HepG2 (cell line): ENCODE measurements around the gene QKI. TPM values are rescaled to one million over a fixed set of nuclear protein-coding genes. Genes with fewer than 3 reads are reported as not detected.

Source experiments
- ATAC-seq: fragments of 200-7000 bp; cut with Tn5 transposase; 3 replicates; pipeline ENCODE4 v1.9.1; 2020; ENCODE audit warnings: mild to moderate bottlenecking, moderate library complexity
- BruUV-seq: library from RNA; stranded (reverse); fragments of 400-500 nt; replicated peaks from 2 replicates; lab custom pipeline; 2021; lab: Mats Ljungman, UMichigan
- CTCF ChIA-PET: fragments of 300-600 bp; formaldehyde crosslinking; extraction: SDS; loops from one replicate; lab custom pipeline; 2021; ENCODE audit warnings: low total read pairs, inconsistent platforms, low intra/inter-chr PET ratio; lab: Yijun Ruan, JAX
- POLR2A ChIA-PET: fragments of 350-600 bp; sonication (Branson Sonifier 250); formaldehyde crosslinking; loops from one replicate; lab custom pipeline; 2020; ENCODE audit warnings: antibody characterized with exemption, inconsistent platforms; lab: Yijun Ruan, JAX
- DNase-seq: peaks from one replicate; pipeline ENCODE4 v3.0.0-alpha.2; 2015; ENCODE audit warnings: low spot score
- FAIRE-seq: peaks from 3 replicates; lab custom pipeline; 2011; peaks lifted over from hg19 to GRCh38; lab: Jason Lieb, UNC
- H2AFZ ChIP-seq: one replicate; pipeline ENCODE4 v1.6.1; 2011; ENCODE audit warnings: low read length, inconsistent platforms
- H3K27ac ChIP-seq: fragments of 300-600 bp; 3 replicates; pipeline ENCODE4 v1.8.0; 2011; ENCODE audit warnings: mixed run types, mild to moderate bottlenecking, mixed read lengths, low read length, inconsistent platforms; ENCODE audit not compliant: insufficient read depth; ENCODE audit errors: extremely low read length
- H3K27me3 ChIP-seq, 2 experiments: fragments of 200-600 bp in 1 of 2; 2 replicates in 1 of 2; 3 replicates in 1 of 2; pipeline versions ENCODE4 v1.6.0 to v1.8.0; 2011; ENCODE audit warnings: low read length in 2 of 2, mild to moderate bottlenecking in 2 of 2, moderate library complexity in 2 of 2, inconsistent platforms in 1 of 2; ENCODE audit not compliant: insufficient read depth in 2 of 2, control insufficient read depth in 1 of 2
- H3K36me3 ChIP-seq, 2 experiments: fragments of 200-600 bp in 1 of 2; replicated peaks in 1 of 2; 2 replicates in 1 of 2; 3 replicates in 1 of 2; pipeline versions ENCODE4 v1.5.1 to v1.8.0; 2011; ENCODE audit warnings: low read length in 2 of 2, inconsistent platforms in 1 of 2; ENCODE audit not compliant: insufficient read depth in 2 of 2, control insufficient read depth in 1 of 2
- H3K4me1 ChIP-seq: 2 replicates; pipeline ENCODE4 v1.5.1; 2012; ENCODE audit warnings: low read length, inconsistent platforms; ENCODE audit not compliant: insufficient read depth
- H3K4me2 ChIP-seq: 2 replicates; pipeline ENCODE4 v1.6.0; 2011; ENCODE audit warnings: low read depth, low read length, inconsistent platforms
- H3K4me3 ChIP-seq, 3 experiments: fragments of 200-600 bp in 1 of 3; sonication (generic), shearing (Covaris generic) in 1 of 3; replicated peaks in 1 of 3; 2 replicates each; pipeline ENCODE4 v1.5.1; 2011 to 2016; ENCODE audit warnings: low read length in 3 of 3, inconsistent platforms in 2 of 3, low read depth in 2 of 3, mild to moderate bottlenecking in 2 of 3, control low read depth in 1 of 3, mixed read lengths in 1 of 3; ENCODE audit not compliant: insufficient read depth in 1 of 3
- H3K79me2 ChIP-seq: one replicate; pipeline ENCODE4 v1.6.1; 2011; ENCODE audit warnings: low read length, inconsistent platforms; ENCODE audit not compliant: insufficient read depth
- H3K9ac ChIP-seq: 2 replicates; pipeline ENCODE4 v1.6.0; 2011; ENCODE audit warnings: mild to moderate bottlenecking, low read depth, low read length, inconsistent platforms; ENCODE audit not compliant: insufficient read depth
- H3K9me3 ChIP-seq: 2 replicates; pipeline ENCODE4 v1.5.1; 2012; ENCODE audit warnings: mild to moderate bottlenecking, low read length
- H4K20me1 ChIP-seq: 2 replicates; pipeline ENCODE4 v1.6.0; 2011; ENCODE audit warnings: inconsistent platforms, mild to moderate bottlenecking, low read length, moderate library complexity; ENCODE audit not compliant: insufficient read depth
- ATAD3A ChIP-seq: sonication (generic); formaldehyde crosslinking; IDR thresholded peaks from 2 replicates; pipeline ENCODE4 v1.4.0; 2020; ENCODE audit warnings: missing genetic modification reagents
- DMTF1 ChIP-seq: sonication (generic); formaldehyde crosslinking; IDR thresholded peaks from 2 replicates; pipeline ENCODE4 v1.4.0; 2020; ENCODE audit warnings: mild to moderate bottlenecking, missing genetic modification reagents
- HNRNPK ChIP-seq: fragments of 200-400 bp; formaldehyde crosslinking; IDR thresholded peaks from 2 replicates; pipeline ENCODE4 v1.6.1; 2018; ENCODE audit warnings: low read length, low read depth, moderate library complexity, mild to moderate bottlenecking; ENCODE audit not compliant: poor library complexity, severe bottlenecking
- JARID2 ChIP-seq: sonication (generic); formaldehyde crosslinking; IDR thresholded peaks from 2 replicates; pipeline ENCODE4 v1.8.1; 2023; ENCODE audit warnings: missing genetic modification reagents, inconsistent platforms; ENCODE audit not compliant: insufficient replicate concordance
- MAFF ChIP-seq: IDR thresholded peaks from 2 replicates; pipeline ENCODE4 v1.6.1; 2011; ENCODE audit warnings: low read depth, low read length, improper control_type of control experiment
- NFE2L2 ChIP-seq: fragments of 150-350 bp; IDR thresholded peaks from 2 replicates; pipeline ENCODE4 v1.6.1; 2014; ENCODE audit warnings: low read length
- POLR2AphosphoS2 ChIP-seq: IDR thresholded peaks from 2 replicates; pipeline ENCODE4 v1.6.1; 2011; ENCODE audit warnings: low read depth, low read length, improper control_type of control experiment
- PTBP1 ChIP-seq: fragments of 200-400 bp; formaldehyde crosslinking; IDR thresholded peaks from 2 replicates; pipeline ENCODE4 v1.6.1; 2018; ENCODE audit warnings: low read length, low read depth; ENCODE audit not compliant: poor library complexity, severe bottlenecking
- SAFB2 ChIP-seq: sonication (generic); formaldehyde crosslinking; IDR thresholded peaks from 2 replicates; pipeline ENCODE4 v1.5.1; 2020; ENCODE audit warnings: missing genetic modification reagents, low read depth, mild to moderate bottlenecking, borderline replicate concordance
- TFDP1 ChIP-seq: IDR thresholded peaks from 2 replicates; pipeline ENCODE4 v1.6.1; 2016; ENCODE audit warnings: missing compliant biosample characterization, missing genetic modification reagents, borderline replicate concordance
- ZFAT ChIP-seq: sonication (generic); formaldehyde crosslinking; conservative IDR thresholded peaks from 2 replicates; pipeline ENCODE4 v1.8.1; 2023; ENCODE audit warnings: missing genetic modification reagents, inconsistent platforms
- ZNF10 ChIP-seq: sonication (generic); formaldehyde crosslinking; IDR thresholded peaks from 2 replicates; pipeline ENCODE4 v1.4.0; 2020; ENCODE audit warnings: mild to moderate bottlenecking, low read depth, missing genetic modification reagents, borderline replicate concordance
- ZNF446 ChIP-seq: sonication (generic); formaldehyde crosslinking; IDR thresholded peaks from 2 replicates; pipeline ENCODE4 v1.5.0; 2020; ENCODE audit warnings: mild to moderate bottlenecking, missing genetic modification reagents
- ZNF646 ChIP-seq: sonication (generic); formaldehyde crosslinking; IDR thresholded peaks from 2 replicates; pipeline ENCODE4 v1.9.0; 2021; ENCODE audit warnings: mild to moderate bottlenecking, missing genetic modification reagents
- WGBS: methylation state at CpG from one replicate; pipeline ENCODE4 v1.1.6; 2017; ENCODE audit warnings: low lambda C conversion rate; 5-methylcytosine and 5-hydroxymethylcytosine counted together
- in situ Hi-C: cut with HindIII; loops from 2 replicates; pipeline ENCODE4 v1.10.0; 2017; ENCODE audit warnings: low pct_unique_long_range_greater_than_20kb; ENCODE audit not compliant: extremely low pct_ligation_motif_present
- intact Hi-C: fragments of 100-400 bp; cut with micrococcal nuclease; formaldehyde crosslinking; loops from one replicate; pipeline ENCODE4 v1.10.0; 2022; ENCODE audit not compliant: unreplicated experiment
- polyA plus RNA-seq, 8 experiments: library from polyadenylated mRNA; depleted of rRNA in 3 of 8; stranded (reverse) in 7 of 8; unstranded in 1 of 8; fragments of >200 nt; fragmentation: Illumina TruSeq in 4 of 8; extraction: Trizol in 4 of 8; gene quantifications; 2 replicates each; pipeline versions ENCODE4 v1.2.1 to v1.2.3, GENCODE V29; 2011 to 2016; ENCODE audit warnings: low read depth in 4 of 8, missing spikeins in 1 of 8, mixed read lengths in 1 of 8; ENCODE audit not compliant: insufficient read depth in 1 of 8
- total RNA-seq, 5 experiments: library from RNA; depleted of rRNA; stranded (reverse); fragments of >200 nt; fragmentation: Illumina TruSeq; extraction: Trizol; gene quantifications; 2 replicates each; pipeline ENCODE4 v1.2.3, GENCODE V29; 2016; ENCODE audit warnings: low read depth in 1 of 5

Gene QKI
- total and polyA plus RNA-seq, 2 of the 13 experiments (the other 11 are each of a cell fraction or from before 2014, with no cell fraction given), result 136 to 137 TPM

DNA sequence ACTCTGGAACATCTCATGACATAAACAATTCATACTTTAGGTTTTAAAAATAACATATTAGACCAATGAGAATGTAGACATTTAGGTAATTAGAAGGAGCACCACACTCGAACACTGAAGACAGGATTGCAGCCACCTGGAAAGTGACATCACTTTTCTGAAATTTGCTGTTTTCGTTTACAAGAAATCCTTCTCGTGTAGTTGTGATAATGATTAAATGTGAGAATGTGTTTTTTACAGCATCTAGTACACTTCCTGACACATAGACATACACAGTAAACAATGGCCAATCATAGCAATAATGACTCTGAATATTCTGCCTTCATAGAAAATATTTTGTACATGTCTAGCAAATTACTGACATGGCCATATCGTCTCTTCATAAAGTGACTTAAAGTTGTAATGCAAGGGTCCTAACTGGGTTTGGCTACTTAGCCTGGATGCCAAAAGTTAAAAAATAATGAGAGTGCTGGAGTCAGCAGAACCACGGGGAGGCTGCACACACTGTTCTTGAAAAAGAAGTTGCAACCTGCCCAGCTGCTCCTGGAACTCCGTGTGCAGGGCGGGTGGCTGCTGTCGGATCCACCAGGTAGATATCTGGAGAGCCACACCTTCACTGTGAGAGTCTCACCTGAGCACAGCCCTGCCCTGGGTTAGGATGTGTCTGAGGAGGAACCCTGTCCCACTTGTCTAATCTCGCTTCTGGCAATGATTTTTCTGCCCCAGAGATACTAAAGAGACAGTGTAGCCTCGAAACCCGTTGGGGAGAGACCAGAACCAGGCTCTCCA, 212.9 kb downstream of the QKI start:
- H3K79me2 ChIP-seq, result no peaks in the 10 kb centered on the region
- ChIA-PET POLR2A (no interaction called here), CTCF (no interaction called here)
- H3K27me3 ChIP-seq, result no peaks in the 10 kb centered on the region; a peak in 1 of 5 replicates
- H3K9me3 ChIP-seq, result no peaks in the 10 kb centered on the region
- no peaks in the 10 kb centered on the region for H3K36me3 ChIP-seq
- no peak overlapping the region for H3K9ac ChIP-seq
- WGBS, result 3% methylated on average over 7 of the region's 11 CpGs
- ATAC-seq (no peak), FAIRE-seq (no peak), DNase-seq (no peak)
- H3K27ac ChIP-seq, result no peak overlapping the region
- H3K4me2 ChIP-seq, result no peak overlapping the region
- intact Hi-C loops, result loop anchor here (1.0 kb wide), 1 partner anchor 26 kb away; no protein-coding TSS in a partner anchor
- H3K4me3 ChIP-seq, result no peak overlapping the region
- no peaks in the 10 kb centered on the region for H4K20me1 ChIP-seq
- in situ Hi-C loops, result no loop called here
- no peaks in the 10 kb centered on the region for H3K4me1 ChIP-seq
- no peak overlapping the region for H2AFZ ChIP-seq
- BruUV-seq, result no TSS peak
- no peak for TF ChIP-seq ZFAT (CRISPR knock-in tag)
- TF ChIP-seq TFDP1 (CRISPR knock-in tag), result no peak
- no peak for TF ChIP-seq JARID2 (CRISPR knock-in tag)
- TF ChIP-seq DMTF1, result no peak
- no peak for TF ChIP-seq SAFB2 (CRISPR knock-in tag)
- TF ChIP-seq ZNF646 (CRISPR knock-in tag), result no peak
- no peak for TF ChIP-seq NFE2L2
- no peak for TF ChIP-seq HNRNPK
- TF ChIP-seq MAFF, result no peak
- TF ChIP-seq ZNF446 (CRISPR knock-in tag), result no peak
- no peak for TF ChIP-seq POLR2AphosphoS2
- no peak for TF ChIP-seq PTBP1
- TF ChIP-seq ATAD3A (CRISPR knock-in tag), result no peak
- no peak for TF ChIP-seq ZNF10 (CRISPR knock-in tag)
